Measurements from ENCODE around the gene ADAM19.
A peak's percentile ranks its signal among the peaks of the same experiment; 100 is the strongest.

The ADAM19 gene

DNA sequence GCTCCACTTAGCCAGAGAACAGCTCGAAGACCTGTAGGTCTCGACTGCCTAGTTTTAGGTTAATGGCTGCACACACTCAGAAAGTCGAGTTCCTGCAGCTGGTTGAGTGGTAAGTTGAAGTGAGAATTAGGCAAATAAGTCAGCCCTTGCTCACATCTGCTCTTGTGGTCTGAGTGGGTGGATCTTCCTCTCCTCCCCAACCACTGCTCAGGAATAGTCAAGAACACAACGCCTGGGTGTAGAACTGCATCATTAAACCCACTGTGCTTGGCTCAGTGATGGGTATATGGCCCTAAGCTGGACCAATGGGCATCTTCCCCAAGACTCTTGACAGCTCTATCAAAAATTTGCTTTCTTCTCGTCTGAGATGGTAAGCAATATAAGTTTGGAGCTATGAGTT, 20.9 kb upstream of the ADAM19 start:
- DNase-seq = no peak

DNA sequence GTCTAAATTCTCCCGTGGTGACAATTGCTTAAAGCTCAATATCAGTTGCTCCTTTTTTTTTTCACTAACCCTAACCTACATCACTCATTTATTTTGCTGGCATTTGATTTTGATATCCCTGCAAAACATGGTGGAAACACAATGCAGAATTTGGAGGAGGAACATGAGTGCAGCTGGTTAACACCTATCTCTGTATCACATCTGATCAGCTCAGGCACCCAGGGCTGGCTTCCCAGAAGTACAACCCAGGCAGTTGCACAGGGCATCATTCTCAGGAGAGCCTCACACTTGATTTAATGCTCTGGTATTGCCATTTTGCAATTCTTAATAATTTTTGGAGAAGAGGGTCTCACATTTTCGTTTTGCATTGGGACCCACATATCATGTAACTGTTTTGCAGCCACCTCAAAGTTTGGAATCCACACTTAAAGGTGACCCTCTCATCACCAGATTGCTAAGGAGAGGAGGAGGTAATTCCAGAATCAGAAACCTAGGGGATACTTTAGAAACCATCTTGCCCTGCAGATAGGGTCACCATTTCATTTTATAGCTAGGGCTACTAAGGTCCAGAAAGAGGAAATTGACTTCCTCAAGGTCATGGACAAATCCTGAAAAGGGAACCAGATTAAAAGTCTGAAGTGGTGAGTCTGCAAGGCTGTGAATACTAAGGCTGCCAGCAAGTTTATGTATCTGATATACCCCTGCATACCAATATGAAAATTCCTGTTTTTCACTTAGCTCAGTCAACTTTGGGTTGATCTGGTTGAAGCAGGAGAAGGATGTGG, 19.3 kb upstream of the ADAM19 start:
- no peak for DNase-seq

DNA sequence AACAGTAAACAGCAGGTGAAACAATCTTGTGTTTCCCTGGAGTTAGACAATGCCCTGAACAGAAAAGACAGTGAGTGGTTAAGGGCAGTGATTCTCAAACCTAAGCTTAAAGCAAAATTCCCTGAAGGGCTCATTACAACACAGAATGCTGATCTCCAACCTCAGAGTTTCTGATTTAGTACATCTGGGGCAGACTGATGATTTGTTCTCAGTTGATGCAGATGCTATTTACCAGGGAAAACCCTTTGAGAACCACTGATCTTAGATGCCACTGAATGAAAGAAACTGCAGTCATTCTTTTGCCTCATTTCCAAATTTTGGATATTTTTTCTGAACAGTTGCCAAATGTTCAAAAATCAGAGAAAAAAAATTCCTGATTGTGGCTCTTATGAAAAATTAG, 18.7 kb upstream of the ADAM19 start:
- DNase-seq = no peak

DNA sequence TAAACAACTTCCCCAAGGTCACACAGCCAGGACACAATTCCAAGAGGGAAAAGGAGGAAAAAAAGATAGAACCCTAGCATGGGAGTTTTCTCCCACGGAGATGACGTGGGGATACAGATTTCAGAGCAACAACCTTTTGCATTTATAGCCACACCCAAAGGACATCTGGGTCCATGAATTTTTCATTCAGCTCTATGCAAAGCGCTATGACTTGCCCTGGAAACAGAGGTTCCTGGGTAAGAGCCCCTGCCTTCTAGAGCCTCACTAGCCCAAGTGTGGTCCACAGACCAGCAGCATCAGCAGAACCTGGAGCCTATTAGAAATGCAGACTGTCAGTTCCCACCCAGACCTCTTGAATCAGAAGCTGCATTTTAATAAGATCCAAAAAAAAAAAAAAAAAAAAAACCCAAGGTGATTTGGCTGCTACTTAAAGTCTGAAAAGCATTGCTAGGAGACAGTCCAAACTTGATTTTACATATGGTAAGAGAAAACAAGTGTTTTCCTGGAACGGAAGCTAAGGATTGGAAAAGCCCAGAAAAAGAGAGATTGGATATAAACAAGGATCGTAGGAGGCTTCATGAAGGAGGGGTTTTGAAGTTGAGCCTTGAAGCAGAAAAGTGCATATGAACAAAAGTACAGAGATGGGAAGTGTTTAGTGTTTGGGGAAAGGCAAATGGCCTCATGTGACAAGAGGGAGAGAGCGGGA, 17.6 kb upstream of the ADAM19 start:
- DNase-seq = no peak

DNA sequence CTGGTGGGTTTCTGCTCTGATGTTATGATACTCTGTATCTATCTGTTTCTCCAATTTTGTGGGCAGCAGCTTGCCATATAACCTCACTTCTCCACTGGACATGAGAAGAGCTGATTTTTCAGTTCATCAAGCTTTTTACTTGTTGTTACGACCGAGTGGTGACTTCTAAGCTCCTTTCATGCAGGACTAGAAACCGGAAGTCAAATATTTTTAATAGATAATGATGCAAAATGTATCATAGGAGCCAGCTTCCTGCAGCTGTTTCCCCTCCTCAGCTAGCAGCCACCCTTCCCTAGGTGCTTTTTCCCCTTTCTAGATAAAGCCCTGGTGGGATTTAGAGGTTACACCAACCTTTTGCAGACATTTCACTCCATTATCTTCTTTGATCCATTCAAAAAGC, 17.0 kb upstream of the ADAM19 start:
- DNase-seq = no peak

DNA sequence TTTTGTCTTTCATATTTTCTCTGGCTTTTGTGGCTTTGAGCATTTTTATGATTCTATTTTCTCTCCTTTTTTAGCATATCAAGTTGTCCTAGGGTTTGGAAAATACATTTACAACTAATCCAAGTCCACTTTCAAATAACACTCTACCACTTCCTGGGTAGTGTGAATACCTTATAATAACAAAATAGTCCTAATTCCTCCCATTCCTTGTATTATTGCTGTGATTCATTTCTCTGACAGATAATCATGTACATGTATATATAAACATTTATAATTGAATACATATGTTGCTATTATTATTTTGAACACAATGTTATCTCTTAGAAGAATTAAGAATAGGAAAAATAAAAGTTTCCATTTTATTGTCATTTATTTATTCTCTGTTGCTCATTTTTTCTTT, 14.9 kb upstream of the ADAM19 start:
- DNase-seq = peak; percentile 44

DNA sequence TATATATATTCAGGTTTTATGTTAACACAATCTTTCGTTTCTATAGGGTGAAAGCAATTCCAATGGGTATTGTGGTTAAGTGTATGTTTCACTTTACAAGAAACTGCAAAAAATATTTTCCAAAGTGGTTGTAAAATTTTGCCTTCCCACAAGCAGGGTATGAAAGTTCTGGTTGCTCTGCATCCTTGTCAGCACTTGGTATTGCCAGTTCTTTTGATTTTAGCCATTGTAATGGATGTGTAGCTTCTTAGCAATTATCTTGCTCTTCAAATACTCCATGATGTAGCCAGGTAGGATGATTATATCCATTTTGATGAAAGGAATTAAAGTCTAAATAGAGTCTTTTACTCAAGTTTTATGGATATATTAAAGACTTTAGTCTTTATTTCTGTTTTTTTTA, 9.1 kb upstream of the ADAM19 start:
- no peak for DNase-seq

DNA sequence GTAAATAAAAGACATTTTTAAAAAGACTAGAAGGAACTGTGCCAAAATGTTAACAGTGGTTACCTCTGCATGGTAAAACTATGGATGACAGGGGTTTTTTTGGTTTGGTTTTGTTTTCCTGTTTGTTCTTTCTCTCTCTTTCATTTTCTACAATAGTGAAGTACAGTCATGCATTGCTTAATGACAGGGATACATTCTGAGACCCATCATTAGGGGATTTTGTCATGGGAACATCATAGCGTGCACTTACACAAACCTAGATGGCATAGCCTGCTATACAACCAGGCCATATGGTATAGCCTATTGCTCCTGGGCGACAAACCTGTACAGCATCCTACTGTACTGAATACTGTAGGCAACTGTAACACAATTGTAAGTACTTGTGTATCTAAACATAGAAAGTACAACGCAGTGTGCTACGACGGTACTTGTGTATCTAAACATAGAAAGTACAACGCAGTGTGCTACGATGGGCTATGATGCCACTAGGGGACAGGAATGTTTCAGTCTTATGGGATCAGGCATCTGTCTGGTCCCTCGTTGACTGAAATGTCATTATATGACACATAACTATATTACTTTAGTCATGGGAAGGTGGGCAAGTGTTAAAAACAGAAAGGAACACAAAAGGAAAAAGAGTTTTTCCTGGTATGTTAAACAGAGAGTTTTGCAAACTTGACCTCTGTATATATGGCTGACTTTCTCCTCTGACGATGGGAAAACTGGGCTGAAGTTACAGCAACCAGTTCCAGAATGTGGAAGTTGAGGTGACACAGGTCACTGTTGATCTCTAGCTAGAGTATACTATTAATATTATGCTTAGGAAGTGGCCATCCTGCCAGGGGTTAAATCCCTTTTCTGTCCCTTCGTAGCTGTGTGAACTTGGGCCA, 7.4 kb upstream of the ADAM19 start:
- no peak for DNase-seq

DNA sequence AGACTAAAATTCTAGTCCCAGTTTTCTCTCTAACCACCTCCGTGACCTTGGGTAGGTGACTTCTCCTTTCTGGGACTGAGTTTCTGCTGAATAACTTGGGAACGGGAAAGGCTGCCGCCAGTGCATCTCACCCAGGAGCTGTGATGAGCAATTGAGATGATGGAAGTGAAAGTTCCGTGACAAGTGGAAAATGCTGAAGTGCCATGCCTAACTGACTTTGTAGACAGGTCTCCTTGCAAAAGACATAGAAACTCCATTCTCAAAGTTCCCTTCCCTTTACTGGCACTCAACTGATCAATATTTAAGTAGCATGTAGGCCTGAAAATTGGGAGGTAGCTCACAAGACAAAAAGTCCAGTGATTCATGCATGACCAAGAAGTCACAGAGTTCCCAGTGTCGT, 6.3 kb upstream of the ADAM19 start:
- DNase-seq = no peak

DNA sequence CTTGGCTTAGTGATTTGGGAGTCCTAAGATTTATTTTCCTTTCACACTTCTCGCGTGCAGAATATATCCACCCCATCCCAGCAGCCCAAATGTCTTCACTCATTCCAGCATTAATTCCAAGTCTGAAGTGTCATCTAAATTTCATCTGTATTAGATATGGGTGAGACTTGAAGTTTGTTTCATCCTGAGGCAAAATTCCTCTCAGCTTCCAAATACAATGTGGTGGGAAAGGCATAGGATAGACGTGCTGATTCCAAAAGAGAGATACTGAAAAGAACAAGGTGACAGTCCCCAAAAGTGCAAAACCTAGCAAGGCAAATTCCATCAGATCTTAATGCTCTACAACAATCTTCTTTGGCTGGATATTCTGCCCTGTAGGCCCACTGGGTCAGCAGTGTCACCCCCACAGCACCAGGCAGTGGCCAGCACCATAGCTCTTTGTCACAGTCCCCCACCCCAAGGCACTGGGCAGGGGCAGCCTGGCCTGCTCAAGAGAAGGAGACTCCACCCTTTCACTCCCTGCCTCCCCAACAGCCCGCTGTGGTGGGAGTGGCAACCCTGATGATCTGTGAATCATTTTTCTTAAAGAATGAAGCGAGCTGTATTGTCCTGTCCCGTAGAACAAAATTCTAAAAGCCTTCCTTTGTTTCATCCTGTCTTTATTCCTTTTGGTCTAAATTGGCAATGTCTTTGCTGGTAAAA, 2.7 kb upstream of the ADAM19 start:
- no peak for DNase-seq

DNA sequence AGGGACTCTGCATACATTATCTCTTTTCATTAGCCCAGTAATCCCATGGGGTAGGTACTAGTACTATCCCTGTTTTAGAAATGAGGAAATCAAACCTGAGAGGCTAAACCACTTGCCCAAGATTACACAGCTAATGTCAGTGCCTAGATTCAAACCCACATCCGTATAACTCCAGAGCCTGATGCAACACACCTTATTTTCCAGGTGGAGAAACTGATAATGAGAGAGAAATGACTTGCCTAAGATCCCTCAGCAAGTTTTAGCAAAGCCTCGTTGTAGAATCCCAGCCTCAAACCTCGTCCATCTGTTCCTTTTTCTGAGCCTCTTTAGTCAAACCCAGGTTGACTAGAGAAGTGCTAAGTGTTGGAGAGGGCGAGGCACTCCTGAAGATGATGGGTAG, 1.1 kb upstream of the ADAM19 start:
- no peak for DNase-seq

DNA sequence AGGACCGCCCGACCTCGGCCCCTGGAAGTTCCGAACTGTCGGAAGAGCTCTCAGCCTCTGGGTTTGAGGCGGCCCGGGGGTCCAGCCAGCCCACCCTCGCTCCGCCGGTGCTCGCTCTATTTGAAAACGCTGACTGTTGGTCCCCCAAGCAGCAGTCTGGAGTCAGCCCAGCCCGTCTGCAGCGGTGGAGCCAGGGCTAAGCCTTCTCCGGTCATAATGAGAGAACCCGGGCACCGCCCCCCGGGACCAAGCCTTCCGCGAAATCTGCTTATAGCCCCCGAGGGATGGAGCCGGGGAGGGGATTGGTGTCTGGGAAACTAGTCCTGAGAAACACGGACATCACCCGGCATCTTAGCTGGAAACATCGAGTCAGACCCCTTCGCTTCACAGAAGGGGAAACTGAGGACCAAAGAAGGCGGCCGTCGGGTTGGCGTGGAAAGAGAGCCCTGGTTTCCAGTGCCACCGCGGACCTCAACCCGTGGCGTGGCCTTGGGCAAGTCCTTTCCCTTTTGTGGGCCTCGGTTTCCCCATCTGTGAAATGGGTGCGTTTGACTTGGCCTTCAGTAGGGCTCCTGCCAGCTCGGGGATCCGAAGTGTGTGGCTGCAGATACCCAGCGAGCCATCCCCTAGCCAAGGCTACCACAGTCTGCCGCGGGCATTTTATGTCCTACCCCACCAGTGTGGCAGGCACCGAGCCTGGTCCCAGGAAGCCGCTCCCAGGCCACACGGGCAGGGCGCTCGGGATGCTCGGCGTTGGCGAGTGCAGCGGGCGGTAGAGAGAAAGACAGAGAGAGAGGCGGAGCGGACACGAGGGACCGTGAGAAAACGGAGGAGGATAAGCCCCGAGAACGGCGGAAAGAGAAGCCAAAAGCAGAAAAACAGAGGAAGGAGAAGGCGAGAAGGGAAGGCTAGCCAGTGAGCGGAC, 857 bp downstream of the ADAM19 start:
- peak; percentile 58 for DNase-seq

DNA sequence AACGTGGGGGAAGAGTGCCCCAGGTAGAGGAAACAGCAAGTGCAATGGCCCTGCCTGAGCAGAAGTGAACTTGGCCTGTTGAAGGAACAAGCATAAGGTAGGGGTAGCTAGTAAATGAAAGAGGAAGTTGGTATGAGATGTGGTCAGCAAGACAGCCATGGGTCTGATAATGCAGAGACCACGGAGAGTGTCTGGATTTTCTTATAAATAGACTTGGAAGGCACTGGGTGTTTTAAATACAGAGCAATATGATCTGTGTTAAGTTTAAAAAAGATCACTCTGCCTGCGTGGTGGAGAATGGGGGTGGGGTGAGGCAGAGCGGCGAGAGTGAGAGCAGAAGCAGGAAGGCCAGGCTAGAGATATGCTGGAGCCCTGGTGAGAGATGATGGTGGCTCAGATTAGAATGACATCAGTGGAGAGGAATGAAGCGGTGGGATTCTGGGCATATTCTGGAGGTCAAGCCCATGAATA, 4.2 kb downstream of the ADAM19 start:
- DNase-seq = peak; percentile 88

DNA sequence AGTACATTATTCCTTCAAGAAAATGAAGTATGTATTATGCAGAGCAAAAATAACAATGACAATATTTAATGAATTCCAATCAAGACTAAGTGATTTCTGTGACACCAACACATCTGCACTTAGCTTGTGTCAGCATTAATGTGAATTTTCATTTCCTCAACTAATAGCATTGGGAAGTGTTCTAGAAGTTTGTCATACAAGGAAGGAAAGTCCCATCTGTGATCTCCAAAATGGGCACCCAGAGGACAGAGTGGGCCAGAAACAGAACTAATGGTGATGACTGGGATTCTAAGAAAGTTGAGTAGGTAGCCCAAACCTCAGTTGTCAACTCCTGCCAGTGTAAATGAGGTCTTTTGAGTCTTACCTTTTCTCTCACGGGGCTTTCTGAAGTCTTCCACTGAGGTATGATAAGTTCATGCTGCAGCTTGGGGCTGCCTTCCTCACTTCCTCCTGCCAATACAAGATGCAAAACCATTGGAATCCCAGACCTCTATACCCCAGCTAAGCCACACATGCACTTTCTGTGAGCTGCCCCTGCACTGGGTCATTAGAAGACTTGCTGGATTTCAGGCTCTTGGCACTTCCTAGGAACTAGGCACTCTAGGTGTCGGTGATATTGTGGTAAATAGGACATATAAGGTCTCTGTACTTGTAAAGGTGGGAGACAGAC, 4.9 kb downstream of the ADAM19 start:
- DNase-seq = no peak

DNA sequence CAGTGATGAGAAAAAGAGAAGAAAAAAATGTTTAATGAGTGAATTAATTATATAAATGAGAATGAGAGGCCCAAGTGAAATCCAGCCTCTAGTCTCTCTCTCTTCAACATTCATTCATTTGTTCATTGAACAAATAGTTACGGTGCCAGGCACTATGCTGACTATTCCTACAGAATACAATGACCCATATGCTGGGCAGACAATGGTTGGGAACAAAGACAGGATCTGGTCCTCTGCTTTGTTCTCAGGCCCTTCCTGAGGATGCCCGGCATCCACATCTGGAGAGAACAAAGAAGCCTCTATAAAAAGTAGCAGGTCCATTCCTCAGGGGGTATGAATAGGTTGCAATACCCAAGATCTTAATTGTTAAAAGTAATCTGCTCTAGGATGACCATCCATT, 6.9 kb downstream of the ADAM19 start:
- no peak for DNase-seq

DNA sequence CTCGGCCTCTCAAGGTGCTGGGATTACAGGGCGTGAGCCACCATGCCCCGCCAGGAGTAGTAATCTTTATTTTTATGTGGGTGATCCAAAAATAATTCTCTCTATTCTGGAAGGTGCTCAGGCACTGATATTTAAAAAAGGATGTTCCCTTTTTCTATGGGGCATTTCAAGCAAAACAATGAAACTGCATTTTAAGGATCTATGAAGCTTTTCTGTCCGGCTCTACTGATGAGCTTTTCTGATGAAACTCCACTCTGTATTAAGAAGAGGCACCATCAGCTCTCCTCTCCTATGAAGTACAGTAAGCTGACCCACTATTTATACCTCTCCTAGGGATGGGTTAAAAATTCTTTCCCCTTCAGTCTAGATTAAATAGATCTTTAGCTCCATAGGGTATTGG, 7.4 kb downstream of the ADAM19 start:
- no peak for DNase-seq

DNA sequence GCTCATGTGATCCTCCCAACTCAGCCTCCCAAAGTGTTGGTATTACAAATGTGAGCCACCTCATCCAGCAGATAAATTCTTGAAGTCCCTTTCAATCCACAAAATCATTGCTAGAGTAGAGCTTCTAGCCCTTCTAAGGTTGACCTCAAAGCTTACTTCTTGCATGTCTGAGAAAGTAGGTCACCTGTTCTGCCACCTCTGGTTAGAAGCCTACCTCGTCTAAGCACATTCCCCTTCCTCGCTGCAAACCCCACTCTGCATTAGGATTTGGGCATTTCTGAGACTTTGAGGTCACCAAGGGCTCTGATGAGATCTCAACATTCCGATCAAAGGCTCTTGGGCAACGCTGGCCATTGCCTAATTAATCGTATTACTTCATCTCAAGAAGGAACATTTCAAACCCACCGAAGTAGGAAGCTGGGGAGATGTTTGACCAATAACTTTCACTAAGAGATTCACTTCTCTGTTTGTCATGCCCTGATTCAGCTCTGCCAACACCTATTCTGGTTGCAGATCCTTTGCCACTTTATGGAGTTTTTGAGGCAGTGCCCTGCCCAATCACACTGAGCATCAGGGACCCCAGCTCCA, 8.6 kb downstream of the ADAM19 start:
- no peak for DNase-seq

DNA sequence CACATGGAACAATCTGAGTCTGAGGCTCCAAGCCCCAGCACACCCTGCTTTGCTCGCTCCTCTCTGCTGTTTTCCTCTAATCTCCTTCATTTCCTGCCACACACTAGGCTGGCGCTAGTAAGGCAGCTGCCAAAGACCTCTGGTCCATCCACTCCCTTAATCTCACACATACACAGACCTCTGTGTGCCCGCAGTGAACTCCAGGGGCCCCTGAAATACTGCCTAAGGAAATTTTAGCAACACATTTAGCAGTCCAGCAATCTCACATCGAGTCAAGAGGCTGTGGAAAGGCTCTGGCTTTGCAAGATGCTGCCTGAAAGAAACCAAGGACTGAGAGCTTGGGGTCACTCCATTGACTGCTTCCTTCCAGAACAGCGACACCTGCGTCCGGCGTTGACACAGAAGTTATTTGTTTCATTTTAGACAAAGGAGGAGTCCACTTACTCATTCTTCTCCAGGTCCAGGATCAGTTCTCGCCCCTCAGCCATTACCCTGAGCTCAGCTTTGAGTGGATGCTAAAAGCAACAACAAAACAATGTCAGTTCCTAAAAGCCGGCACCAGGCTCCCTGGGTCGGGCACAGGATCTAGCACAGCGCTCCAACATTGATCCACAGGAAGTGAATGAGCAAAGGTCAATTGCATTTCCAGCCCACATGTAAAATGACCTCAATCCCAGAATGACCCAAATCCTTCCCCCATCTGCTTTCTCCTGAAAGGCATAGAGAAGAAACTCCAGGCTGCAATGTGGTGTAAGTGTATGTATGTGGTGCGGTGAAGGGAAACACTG, 11.5 kb downstream of the ADAM19 start:
- no peak for DNase-seq

DNA sequence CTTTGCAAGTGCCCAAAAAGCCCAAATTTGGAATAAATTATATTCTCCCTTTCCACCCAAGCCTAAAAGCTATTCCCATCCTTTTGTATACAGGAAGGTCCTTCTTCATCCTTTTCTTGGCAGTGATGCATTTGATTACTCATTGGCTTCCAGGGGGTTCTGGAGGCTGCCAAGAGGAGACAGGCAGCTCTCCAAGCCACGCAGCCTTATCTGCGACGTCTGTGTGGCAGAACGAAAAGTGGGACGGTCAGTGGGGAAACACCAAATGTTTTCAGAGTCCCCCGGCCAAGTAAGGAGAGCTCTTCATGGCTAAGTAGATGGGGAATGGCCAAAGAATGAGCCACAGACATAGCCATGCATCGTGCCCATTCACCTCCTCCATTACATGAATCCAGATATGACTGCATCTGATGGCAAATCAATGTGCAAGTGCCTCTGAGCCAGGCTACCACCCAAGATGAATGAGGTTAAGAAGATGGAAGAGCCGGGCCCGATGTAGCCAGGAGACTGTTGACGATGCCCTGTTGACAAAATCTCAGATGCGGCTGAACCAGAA, 12.1 kb downstream of the ADAM19 start:
- DNase-seq = peak; percentile 94

All from fibroblast of skin of right quadriceps (primary cell).